WERI-Rb-1 (cell line): Measurements from ENCODE around the gene MS4A18.
"Not testable (repeated sequence)": the region's sequence is repeated elsewhere in the genome, so short reads cannot be mapped to it uniquely, and the experiment has no call there.

Source experiments
- DNase-seq: peaks from one replicate; pipeline ENCODE4 v3.0.0-alpha.2; 2020
- H3K27ac ChIP-seq: fragments of 250-450 bp; sonication (Bioruptor Pico); 2 replicates; pipeline ENCODE4 v1.5.1; 2020; ENCODE audit warnings: mild to moderate bottlenecking, moderate library complexity
- H3K27me3 ChIP-seq: fragments of 250-450 bp; sonication (Bioruptor Pico); 2 replicates; pipeline ENCODE4 v1.5.1; 2021; ENCODE audit warnings: mild to moderate bottlenecking, low read depth, moderate library complexity; ENCODE audit not compliant: insufficient read depth, severe bottlenecking
- H3K36me3 ChIP-seq: fragments of 250-450 bp; sonication (Bioruptor Pico); 2 replicates; pipeline ENCODE4 v1.5.1; 2020; ENCODE audit warnings: mild to moderate bottlenecking, moderate library complexity
- H3K4me3 ChIP-seq: 2 replicates; pipeline ENCODE4 v1.5.1; 2011; ENCODE audit warnings: low read depth, mild to moderate bottlenecking, control low read depth, low read length
- H3K9me3 ChIP-seq: fragments of 250-450 bp; sonication (Bioruptor Pico); 2 replicates; pipeline ENCODE4 v1.5.1; 2021; ENCODE audit warnings: mild to moderate bottlenecking, moderate library complexity; ENCODE audit not compliant: severe bottlenecking
- TF ChIP-seq, protein P1 (sequence below): IDR thresholded peaks from 2 replicates; pipeline ENCODE4 v1.5.1; 2011; ENCODE audit warnings: low read depth, mild to moderate bottlenecking, control low read depth, inconsistent platforms, low read length

MS4A18 gene

DNA sequence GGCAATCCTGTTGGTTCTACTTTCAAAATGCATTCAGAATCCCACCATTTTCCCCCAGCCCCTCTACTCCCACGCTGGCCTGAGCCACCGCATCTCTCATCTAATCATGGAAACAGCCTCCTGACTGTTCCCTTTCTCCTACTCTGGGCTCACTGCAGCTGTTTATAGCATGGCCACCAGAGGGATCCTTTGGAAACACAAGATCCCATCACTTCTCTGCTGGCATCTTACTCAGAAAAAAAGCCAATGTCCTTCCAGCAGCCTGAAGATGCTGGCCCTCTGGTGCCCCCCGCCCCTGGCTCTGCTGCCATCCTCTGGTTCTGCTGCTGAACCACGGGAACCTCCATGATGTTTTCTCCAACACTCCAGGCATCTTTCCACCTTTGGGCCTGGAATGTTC lies 14.0 kb upstream of the MS4A18 start:
- TF ChIP-seq, protein P1, sequence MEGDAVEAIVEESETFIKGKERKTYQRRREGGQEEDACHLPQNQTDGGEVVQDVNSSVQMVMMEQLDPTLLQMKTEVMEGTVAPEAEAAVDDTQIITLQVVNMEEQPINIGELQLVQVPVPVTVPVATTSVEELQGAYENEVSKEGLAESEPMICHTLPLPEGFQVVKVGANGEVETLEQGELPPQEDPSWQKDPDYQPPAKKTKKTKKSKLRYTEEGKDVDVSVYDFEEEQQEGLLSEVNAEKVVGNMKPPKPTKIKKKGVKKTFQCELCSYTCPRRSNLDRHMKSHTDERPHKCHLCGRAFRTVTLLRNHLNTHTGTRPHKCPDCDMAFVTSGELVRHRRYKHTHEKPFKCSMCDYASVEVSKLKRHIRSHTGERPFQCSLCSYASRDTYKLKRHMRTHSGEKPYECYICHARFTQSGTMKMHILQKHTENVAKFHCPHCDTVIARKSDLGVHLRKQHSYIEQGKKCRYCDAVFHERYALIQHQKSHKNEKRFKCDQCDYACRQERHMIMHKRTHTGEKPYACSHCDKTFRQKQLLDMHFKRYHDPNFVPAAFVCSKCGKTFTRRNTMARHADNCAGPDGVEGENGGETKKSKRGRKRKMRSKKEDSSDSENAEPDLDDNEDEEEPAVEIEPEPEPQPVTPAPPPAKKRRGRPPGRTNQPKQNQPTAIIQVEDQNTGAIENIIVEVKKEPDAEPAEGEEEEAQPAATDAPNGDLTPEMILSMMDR = peak; percentile 37
- Histone ChIP-seq H3K4me3 (no peak overlapping the region), H3K36me3 (no peaks in the 10 kb centered on the region), H3K9me3 (no peaks in the 10 kb centered on the region), H3K27me3 (peaks cover 3% of the 10 kb centered on the region), H3K27ac (no peak overlapping the region)
- no peak for DNase-seq

DNA sequence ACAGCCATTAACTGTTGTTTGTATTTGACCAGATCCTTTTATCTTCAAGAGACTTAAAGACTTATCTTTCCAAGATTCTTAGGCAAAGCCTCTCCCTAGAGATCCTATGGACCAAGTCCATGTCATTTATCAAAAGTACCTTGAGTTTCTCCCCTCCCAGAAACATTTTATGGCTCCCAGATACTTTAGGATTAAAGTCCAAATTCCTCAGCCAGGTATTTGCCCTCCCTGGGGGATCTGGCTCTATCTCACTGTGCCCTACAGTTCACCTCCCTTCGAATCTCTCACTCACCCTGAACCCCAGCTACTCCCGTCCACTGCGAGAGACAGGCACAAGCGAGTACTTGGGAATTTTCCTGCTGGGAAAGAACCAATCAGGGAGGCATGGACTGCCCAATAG lies 13.2 kb upstream of the MS4A18 start:
- TF ChIP-seq, protein P1 = no peak
- Histone ChIP-seq H3K27ac (no peak overlapping the region), H3K4me3 (no peak overlapping the region), H3K36me3 (no peaks in the 10 kb centered on the region), H3K27me3 (peaks cover 2% of the 10 kb centered on the region), H3K9me3 (no peaks in the 10 kb centered on the region)
- no peak for DNase-seq

DNA sequence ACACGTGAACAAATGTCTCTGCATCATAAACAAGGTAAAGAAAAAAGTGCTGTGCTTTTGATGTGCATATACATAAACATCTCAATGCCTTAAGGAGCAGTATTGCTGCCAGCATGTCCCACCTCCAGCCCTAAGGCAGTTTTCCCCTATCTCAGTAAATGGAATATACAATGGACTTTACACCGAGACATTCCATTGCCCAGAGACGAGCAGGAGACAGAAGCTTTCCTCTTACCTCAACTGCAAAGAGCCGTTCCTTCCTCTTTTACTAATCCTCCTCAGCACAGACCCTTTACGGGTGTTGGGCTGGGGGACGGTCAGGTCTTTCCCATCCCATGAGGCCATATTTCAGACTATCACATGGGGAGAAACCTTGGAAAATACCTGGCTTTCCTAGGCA lies 11.1 kb upstream of the MS4A18 start:
- not testable (repeated sequence) for H3K4me3 ChIP-seq, H3K27ac ChIP-seq, H3K36me3 ChIP-seq, H3K9me3 ChIP-seq, DNase-seq, H3K27me3 ChIP-seq

DNA sequence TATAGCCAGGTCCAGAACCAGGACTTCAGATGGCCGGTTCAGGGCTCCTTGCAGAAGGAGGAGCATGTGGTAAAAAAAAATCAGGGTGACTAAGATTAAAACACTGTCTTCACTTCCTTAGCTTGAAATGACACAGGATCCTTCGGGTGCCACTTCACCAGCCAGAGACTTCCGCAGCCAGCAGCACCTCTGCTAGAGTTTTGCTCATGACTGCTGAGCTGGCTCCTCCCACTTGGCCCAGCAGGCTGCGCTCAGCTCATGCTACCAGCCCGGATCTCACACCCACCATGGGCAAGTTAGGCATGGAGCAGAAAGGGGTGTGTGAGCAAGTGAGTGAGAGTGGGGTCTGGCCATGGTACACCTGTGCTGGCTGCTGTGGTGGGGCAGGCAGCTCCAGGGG lies 6.6 kb upstream of the MS4A18 start:
- no peak overlapping the region for H3K27ac ChIP-seq
- H3K27me3 ChIP-seq = peaks cover 5% of the 10 kb centered on the region
- no peak for DNase-seq
- TF ChIP-seq, protein P1 = no peak
- peaks cover 3% of the 10 kb centered on the region for H3K9me3 ChIP-seq
- H3K36me3 ChIP-seq = no peaks in the 10 kb centered on the region
- no peak overlapping the region for H3K4me3 ChIP-seq

DNA sequence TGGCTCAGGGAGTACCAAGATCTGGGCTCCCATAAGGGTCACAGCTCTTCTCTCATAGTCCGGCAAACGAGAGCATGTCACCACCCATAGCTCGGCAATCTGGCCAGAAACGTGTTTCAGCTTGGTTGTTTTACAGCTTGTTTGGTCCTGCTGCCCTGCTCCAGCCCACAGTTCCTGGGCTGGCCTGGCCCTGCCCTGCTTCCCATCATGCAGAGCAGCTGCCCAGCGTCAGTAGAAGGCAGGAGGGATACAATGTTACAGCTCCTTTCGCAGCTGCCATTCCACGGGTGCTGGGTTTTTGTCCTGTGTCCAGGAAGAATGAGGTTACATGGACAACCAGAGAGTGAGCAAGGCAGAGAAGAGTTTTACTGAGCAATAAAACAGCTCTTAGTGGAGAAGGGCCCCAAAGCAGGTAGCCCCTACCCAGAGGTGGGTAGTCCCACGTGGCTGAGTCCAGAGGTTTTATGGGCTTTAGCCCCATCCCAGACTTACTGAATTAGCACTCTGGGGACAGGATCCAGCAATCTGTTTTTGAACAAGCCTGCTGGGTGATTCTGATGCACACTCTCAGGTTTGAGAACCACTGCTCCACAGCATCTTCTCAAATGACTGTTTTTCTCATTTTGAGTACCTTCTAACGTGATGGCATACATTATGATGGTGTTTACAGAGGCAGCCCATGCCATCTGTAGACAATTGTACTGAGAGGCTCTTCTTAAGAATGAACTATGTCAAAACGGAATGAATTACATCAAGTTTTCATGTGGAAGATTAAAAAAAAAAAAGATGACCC lies 5.8 kb upstream of the MS4A18 start:
- DNase-seq = no peak
- TF ChIP-seq, protein P1 = no peak
- no peak overlapping the region for H3K27ac ChIP-seq
- peaks cover 11% of the 10 kb centered on the region for H3K27me3 ChIP-seq
- H3K4me3 ChIP-seq = no peak overlapping the region
- peaks cover 3% of the 10 kb centered on the region for H3K9me3 ChIP-seq
- H3K36me3 ChIP-seq = no peaks in the 10 kb centered on the region

DNA sequence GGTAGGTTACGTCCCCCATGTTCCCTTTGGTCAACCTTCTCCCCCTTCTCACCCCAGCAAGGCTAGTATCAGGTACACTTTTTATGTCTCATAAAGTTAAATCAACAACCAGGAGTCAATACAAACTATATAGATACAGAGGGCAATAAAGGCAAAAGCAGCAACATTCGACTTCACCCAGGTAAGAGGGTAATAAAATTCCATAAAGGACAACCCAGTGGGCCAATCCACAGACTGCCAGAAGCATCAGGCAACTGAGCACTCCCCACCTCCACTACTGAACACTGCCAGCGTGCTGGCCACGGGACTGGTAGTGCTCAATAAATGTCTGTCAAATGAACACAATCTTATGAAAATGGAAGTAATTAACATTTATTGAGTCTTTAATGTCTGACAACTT lies 5.1 kb upstream of the MS4A18 start:
- TF ChIP-seq, protein P1 = no peak
- no peak for DNase-seq
- H3K27me3 ChIP-seq = peaks cover 14% of the 10 kb centered on the region
- no peak overlapping the region for H3K27ac ChIP-seq
- no peaks in the 10 kb centered on the region for H3K36me3 ChIP-seq
- H3K4me3 ChIP-seq = no peak overlapping the region
- peaks cover 3% of the 10 kb centered on the region for H3K9me3 ChIP-seq
